GM10248 (cell line): ENCODE measurements around the gene PTPRN2.

ENCODE experiments used
- CTCF ChIA-PET: fragments of 300-600 bp; sonication (Branson Sonifier 250); formaldehyde crosslinking; extraction: SDS; loops from one replicate; lab custom pipeline; 2021; ENCODE audit warnings: antibody characterized with exemption; lab: Yijun Ruan, JAX
- POLR2A ChIA-PET: fragments of 350-650 bp; sonication (Branson Sonifier 250); formaldehyde crosslinking; extraction: SDS; loops from one replicate; lab custom pipeline; 2020; ENCODE audit warnings: antibody characterized with exemption; lab: Yijun Ruan, JAX
- DNase-seq: peaks from one replicate; pipeline ENCODE4 v3.0.0; 2012; ENCODE audit errors: extremely low spot score
- TF ChIP-seq, protein P1 (sequence below): IDR thresholded peaks from 2 replicates; pipeline ENCODE4 v1.5.1; 2012; ENCODE audit warnings: mild to moderate bottlenecking, low read depth; ENCODE audit errors: extremely low read depth, missing control alignments, control extremely low read depth

PTPRN2 gene

DNA sequence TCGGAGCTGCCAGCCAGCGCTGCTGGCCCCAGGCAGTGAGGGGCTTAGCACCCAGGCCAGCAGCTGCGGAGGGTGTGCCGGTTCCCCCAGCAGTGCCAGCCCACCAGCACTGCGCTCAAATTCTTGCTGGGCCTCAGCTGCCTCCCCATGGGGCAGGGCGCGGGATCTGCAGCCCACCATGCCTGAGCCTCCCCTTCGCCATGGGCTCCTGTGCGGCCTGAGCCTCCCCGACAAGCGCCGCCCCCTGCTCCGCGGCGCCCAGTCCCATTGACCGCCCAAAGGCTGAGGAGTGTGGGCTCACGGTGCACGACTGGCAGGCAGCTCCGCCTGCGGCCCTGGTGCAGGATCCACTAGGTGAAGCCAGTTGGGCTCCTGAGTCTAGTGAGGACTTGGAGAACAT is 525.0 kb downstream of the PTPRN2 start:
- CTCF ChIA-PET, result no interaction called here
- TF ChIP-seq, protein P1, sequence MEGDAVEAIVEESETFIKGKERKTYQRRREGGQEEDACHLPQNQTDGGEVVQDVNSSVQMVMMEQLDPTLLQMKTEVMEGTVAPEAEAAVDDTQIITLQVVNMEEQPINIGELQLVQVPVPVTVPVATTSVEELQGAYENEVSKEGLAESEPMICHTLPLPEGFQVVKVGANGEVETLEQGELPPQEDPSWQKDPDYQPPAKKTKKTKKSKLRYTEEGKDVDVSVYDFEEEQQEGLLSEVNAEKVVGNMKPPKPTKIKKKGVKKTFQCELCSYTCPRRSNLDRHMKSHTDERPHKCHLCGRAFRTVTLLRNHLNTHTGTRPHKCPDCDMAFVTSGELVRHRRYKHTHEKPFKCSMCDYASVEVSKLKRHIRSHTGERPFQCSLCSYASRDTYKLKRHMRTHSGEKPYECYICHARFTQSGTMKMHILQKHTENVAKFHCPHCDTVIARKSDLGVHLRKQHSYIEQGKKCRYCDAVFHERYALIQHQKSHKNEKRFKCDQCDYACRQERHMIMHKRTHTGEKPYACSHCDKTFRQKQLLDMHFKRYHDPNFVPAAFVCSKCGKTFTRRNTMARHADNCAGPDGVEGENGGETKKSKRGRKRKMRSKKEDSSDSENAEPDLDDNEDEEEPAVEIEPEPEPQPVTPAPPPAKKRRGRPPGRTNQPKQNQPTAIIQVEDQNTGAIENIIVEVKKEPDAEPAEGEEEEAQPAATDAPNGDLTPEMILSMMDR, result no peak
- POLR2A ChIA-PET, result no interaction called here
- no peak for DNase-seq

DNA sequence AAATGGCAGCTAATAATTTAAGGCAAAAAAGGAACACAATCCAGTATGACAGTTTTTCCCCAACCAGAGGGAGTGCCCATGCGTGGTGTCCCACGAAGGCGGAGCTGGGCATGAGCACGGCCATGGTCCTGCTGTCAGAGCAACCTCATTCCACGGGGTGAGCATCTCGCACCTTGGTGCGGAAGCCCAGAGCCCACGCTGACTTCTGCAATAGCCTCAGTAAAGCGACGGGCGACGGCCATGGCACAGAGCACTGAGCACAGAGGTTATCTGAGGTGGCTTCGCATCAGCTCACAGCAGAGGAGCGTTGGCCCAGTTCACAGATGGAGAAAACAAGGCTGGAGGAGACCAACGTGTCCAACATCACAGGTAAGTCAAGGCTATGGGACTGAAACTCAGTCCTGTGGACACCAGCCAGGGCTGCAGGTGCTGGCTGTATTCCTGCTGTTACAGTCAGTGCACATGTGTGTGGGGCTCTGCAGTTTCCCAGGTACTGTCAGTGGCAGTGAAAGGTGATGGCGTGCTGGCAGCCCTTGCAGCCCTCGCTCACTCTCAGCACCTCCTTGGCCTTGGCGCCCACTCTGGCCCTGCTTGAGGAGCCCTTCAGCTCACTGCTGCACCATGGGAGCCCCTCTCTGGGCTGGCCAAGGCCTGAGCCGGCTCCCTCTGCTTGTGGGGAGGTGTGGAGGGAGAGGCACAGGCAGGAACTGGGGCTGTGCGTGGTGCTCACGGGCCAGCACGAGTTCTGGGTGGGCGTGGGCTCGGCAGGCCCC is 525.6 kb downstream of the PTPRN2 start:
- POLR2A ChIA-PET, result no interaction called here
- CTCF ChIA-PET, result no interaction called here
- TF ChIP-seq, protein P1, result no peak
- DNase-seq, result no peak

DNA sequence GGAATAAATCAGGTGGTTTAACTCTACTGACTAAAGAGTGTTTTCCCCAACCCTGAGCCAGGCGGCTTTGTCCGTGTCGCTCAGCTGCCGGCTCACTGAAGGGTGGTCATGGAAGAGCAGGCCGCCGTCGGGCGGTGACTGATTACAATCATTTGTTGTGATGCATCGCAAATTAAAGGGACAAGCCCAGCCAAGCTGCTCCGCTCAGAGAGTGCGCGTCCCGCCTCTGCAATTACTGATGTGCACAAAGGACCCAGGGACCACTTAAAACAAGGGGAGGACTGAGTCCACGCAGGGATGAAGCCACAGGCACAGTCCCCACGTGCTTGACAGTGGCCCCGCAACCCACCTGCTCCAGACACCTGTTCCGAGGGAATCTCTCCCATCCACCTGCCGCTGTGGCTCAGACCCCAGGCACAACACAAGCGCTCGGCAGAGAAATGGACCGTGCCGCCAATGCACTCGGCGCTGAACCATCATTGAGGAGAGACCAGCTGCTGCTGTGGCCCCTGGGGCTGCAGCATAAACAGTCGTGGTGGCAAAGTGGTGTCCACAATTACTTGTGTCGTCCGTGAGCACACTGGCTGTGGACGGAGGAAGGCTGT is 526.5 kb downstream of the PTPRN2 start:
- ChIA-PET POLR2A (no interaction called here), CTCF (no interaction called here)
- DNase-seq, result no peak
- TF ChIP-seq, protein P1, result no peak

DNA sequence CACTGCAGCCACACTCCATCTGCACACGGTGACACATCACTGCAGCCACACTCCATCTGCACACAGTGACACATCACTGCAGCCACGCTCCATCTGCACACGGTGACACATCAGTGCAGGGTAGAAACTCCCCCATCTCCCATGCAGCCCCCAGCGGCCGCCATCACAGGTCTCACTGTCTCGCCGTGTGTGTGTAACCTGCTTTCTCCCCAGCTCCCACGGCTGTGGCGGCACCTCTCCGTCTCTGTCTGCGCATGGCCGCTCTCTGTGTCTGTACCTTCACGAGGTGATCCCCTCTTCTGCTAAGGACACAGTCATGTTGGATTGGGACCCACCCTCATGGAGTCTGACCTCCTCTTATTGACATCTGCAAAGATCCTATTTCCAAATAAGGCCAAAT is 527.4 kb downstream of the PTPRN2 start:
- TF ChIP-seq, protein P1, result no peak
- ChIA-PET CTCF (no interaction called here), POLR2A (no interaction called here)
- no peak for DNase-seq

DNA sequence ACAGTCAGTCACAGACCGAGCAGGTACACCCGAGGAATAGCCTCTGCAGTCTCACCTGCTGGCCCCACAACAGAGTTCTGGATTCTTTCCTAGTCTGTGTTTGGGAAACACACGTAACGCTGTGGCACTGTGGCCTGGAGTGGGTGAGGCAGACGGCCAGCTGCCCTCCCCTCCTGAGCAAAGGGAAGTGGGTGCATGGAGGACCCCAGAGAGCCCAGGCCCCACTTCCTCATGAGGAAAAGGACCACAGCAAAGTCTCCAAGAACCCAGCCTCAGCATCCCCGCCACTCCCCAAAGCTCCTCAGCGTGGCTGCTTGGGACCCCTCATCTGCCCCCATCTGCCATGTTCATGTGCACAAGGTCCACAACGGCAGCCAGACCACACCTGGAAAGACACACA is 530.2 kb downstream of the PTPRN2 start:
- TF ChIP-seq, protein P1, result no peak
- CTCF ChIA-PET, result no interaction called here
- POLR2A ChIA-PET, result no interaction called here

DNA sequence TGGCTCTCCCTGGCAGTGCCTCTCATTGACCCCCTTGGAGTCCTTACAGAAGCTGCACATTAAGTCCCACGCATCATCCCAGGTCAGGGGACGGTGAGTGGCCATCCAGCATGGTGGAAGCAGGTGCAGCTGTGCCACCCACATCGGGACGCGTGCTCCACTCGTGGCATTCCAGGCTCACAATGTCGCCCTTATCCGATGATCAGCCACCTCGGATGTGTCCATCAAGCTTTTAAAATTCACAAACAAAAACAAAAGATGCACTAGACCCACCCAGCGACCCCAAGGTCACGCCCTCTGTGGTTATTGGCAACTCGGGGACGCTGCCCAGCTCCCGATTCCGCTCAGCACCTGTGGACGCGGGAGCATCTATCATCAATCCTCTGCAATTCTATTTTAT is 530.9 kb downstream of the PTPRN2 start:
- TF ChIP-seq, protein P1, result no peak
- ChIA-PET POLR2A (no interaction called here), CTCF (no interaction called here)
- DNase-seq, result no peak

More for the DNA sequence above, 530.2 kb downstream of the PTPRN2 start:
- no peak for DNase-seq
